Measurements from ENCODE around the gene EGLN3.
A peak's percentile ranks its signal among the peaks of the same experiment; 100 is the strongest.

The EGLN3 gene

GRCh38 chr14:33959692-33960151 lies 8.8 kb upstream of the EGLN3 start:
- DNase-seq: peak in 1 of 2 experiments; percentile 38

DNA sequence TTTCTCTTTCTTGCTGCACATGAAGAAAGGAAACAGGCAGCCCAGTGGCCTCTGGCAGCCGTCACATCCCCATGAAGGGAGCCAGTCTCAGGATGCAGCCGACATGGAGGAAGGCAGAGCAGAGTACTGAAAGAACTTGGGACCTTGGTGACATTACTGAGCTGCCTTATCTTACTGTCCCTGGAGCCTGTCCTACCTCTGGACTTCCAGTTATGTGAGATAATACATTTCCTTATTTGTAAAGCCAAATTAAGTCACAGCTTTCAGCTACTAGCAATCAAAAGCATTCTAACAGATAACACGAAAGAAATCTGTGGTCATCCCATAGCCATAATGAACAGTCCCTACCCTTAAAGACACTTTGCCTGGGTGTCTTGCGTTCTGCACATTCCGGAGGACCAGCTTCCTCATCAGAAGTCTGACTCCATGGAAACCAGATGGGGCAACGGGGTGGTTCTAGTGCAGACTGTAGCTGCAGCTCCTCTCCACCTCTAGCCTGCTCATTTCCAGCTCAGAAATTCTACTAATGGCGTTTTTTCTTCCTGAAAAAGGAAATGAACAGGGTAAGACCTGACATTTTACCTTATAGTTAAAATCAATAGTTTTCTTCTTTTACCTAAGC lies 7.8 kb upstream of the EGLN3 start:
- DNase-seq: no peak

GRCh38 chr14:33957993-33958392 lies 7.1 kb upstream of the EGLN3 start:
- no peak for DNase-seq

- DNase-seq: no peak
Measured at GRCh38 chr14:33957299-33957698, 6.4 kb upstream of the EGLN3 start.

DNA sequence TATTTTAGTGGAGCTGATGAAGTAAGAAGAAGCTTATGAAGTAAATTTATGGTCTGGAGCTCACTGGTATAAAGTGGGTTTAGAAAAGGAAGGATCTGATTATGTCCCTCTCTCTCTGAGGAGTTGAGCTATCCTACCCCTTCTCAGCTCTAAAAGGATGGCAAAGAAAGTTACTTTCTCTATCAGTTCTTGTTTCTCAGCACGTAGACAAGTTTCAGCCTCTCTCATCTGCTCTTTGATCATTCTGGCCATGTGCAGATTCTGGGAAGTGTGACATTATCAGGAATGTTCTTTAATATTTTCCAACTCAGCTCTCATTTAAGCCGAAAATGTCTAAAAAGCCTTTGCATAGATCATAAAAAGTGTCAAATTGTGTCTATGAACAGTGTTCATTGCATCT lies 5.8 kb upstream of the EGLN3 start:
- no peak for DNase-seq

DNA sequence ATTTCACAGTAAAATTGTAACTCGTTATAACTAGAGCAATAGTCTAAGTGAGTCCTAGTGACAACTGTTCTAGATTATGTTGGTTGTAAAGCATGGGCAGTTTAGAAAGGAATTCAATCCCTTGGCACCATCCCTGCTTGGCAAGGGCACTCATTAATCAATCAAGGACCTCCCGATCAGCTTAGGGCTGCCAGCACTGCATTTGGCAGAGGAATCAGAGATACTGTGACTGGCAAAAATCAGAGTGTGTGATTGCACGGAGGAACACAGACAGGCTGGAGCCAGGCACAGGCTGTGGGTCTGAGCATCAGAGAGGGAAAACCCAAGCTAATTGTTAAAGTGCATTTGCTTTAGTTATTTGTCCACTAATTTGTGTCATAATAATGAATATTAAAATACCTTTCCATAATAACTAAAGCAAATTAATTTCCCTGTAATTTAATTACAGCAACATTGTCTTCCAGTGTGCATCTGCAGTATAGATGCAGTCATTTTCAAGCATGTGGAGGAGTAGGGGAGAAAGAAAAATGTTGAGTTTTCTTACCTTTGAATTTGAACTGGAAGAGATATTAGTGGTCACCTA lies 3.2 kb upstream of the EGLN3 start:
- peak in 1 of 2 experiments; percentile 39 for DNase-seq

- DNase-seq: no peak
Measured at GRCh38 chr14:33952541-33952940, 1.7 kb upstream of the EGLN3 start.

DNA sequence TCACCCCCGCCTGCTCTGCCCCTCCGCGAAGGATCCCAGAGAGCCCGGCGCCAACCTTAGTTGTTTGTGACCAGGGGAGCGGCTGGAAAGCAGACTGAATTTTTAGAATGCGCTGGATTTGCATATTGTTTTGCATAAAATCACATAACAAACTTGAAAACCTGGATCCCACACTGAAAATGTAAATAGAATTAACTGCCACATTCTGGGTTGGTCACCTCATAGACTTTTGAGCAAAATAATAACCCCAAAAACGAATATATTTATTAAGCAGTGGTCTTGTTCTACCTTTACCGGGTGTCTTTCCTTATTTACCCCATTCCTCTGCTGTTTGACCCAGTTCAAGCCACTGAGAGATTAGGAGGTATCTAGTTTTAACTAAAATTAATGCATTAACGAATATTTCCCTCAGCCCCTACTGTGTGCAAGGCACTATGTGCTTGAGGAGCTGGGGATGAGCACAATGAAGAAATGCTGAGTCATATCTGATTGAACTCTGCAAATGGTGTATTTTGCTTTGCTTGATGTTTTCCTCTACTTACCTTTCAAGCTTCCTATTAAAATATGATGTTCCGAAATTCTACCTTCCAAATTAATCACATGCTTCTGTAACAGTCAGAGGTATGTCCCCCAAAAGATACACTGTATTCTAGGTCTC lies 438 bp upstream of the EGLN3 start:
- DNase-seq: peak; percentile 98 to 99

DNA sequence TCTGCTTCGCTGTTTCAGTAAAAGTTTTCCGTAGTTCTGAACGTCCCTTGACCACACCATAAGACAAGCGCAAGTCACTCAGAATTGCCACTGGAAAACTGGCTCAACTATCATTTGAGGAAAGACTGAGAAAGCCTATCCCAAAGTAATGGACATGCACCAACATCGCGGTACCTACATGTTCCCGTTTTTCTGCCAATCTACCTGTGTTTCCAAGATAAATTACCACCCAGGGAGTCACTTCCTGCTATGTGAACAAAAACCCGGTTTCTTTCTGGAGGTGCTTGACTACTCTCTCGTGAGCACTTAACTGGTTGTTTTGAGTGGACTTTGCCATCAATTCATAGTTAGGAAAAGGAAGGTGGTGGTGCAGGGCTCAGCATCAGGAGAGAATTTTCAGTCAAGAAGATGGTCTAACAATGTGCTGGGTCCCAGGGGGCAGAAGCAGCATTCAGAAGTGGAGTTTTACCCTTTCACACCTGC lies 1.4 kb downstream of the EGLN3 start:
- peak in 1 of 2 experiments; percentile 42 for DNase-seq

DNA sequence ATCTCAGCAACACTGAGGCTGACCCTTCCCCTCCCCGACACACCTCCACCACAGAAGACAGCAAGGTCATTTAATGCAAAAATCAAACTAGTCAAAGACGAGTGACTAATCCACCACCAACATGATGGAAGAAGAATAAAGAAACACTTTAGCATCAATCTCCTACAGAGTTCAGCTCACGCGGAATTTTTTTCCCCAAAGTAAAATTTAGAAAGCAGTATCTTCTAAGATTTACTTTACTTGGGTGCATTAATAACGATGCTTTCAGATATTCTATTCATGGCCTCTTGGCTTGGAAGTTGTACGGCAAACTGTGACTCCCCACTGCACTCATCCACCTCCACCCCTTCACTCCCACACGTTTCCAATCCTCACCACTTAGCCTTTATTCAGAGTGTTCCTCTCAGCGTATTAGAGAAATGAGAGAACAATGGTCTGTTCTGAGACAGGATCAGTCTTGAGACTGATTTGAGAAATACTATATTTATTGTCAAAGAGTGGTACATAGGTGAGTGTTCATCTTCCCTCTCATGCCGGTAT lies 1.9 kb downstream of the EGLN3 start:
- peak in 1 of 2 experiments; percentile 36 for DNase-seq

DNA sequence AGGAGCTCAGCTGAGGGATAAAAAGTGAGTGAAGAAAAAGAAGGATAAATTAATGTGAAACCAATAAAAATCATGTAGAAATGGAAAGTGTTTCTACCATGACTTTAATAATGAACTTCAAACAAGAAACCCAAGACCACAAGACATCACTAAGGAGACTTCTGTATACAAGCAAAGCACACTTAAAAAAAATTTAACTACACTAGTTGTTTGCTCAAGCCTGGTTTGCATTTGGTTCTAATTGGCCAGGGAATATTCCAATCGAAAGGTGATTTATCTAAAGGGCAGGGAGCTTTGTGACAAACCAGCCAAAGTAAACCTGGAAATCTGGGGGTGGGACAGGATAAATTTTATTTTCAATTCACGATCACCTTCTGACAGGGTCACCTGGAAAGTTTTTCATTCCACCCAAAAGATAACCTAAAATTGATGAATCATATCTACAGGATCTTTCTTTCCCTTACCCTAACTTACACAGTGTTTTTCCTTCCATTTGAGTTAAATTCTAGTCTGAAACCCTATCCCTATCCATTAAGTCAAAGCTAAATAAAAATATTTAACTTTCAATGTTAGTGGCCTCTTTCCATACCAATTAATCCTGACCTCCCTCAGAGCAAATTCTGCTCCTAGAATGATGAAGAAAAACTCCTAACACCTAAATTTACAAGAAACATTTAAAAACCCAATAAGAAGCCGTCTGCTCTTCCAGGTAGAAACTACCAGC lies 2.6 kb downstream of the EGLN3 start:
- peak; percentile 72 to 80 for DNase-seq

GRCh38 chr14:33946679-33947476 lies 4.0 kb downstream of the EGLN3 start:
- no peak for DNase-seq

GRCh38 chr14:33945210-33946088 lies 5.4 kb downstream of the EGLN3 start:
- DNase-seq: no peak

GRCh38 chr14:33943096-33943883 lies 7.6 kb downstream of the EGLN3 start:
- peak; percentile 68 to 70 for DNase-seq

DNA sequence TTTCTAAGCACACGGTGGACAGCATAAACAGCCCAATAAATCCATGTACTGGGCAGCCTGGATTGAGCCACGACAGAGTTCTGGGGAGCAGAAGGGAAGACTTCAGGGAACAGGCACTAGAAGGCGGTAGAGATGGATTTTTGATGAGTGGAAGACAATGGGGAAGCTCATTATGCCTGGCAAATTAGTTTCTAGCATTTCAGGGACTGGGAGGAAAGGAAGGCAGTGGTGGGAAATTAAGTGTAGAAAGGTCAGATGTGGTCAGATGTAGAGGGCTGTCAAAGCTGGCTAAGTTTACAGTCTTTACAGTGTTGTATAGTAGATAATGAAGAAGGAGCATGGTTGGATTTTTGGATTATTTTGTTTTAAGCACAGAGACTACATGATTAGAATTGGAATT lies 9.2 kb downstream of the EGLN3 start:
- peak in 1 of 2 experiments; percentile 50 for DNase-seq

DNA sequence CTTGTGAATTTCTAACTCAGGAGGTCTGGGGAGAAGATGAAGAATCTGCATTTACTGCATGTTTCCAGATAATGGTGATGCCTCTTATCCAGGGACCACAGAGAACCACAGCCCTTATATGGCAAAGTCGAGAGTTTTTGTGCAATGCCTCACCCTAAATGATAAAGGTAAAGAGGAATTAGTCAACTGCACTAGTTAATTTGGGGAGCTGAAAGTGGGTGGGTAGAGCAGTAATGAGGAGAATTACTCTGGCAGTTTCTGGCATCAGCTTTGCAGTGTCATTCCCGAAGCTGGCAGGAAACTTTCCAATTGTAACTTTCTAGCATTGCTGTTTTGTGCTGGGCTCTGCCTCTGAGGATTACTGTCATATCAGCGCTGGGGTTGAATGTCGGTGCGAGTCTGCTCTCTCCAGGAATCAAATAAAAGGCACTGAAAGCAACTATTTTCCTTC lies 10.3 kb downstream of the EGLN3 start:
- DNase-seq: no peak

- peak; percentile 63 to 87 for DNase-seq
Measured at GRCh38 chr14:33938131-33938949, 12.5 kb downstream of the EGLN3 start.

DNA sequence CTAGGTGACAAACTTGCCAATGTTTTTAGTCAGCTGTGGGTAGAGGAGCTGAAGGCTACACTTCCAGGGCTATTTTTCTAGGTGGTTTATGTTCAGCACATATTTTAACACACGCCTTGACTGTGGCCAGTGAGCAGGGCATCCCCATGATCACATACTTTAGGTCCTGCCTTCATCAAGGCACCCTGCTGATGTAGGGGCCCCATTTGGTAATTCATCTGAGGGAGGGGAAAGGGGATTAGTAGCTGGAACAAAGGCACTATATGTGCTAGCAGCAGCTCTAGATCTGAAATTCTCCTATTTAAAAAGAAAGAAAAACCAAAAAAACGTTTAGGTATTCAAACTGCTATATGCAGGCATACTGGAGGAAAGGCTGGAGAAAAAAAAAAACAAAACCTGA lies 14.5 kb downstream of the EGLN3 start:
- DNase-seq: no peak

DNA sequence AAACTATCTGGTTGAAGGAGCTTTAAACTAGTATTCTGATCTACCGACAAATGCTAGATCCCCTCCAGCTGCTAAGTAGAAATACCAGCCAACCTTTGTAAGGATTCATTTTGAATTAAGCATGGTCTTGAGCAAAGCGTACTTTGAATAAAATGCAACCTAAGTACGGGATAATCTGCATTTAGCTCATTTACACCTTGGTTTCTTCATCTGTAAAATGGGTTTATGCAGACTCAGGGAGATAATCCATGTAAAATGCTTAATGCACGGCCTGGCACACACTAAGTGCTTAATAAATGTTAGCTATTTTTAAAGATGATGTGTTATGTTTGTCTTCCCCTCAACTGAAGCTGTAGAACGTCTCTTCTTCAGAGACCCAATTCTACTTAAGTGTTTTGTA lies 15.9 kb downstream of the EGLN3 start:
- no peak for DNase-seq

Data from NCI-H526 (cell line).